Measurements from ENCODE around the gene COL4A2.

COL4A2 gene

DNA sequence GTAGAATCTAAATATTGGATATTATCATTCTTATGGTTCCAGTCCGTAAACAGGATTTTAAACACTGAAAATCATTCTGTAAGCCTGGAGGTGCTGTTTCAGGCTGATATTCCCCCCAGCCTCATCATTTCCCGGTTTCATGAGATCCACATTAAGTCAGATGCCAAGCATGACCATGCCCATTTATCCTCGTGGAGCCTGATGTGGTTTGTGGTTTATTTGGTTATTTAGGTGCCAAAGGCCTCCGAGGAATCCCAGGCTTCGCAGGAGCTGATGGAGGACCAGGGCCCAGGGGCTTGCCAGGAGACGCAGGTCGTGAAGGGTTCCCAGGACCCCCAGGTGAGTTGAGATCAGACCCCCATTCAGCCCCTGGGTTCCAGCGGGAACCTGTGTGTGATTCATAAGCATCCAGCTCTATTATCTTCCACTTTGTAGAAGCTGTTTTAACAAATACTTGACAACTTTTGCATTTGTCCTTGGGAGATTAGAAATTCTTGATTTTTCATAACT lies 162.0 kb downstream of the COL4A2 start:
- DNase-seq, result no peak
- no peaks in the 10 kb centered on the region; the same call in 1 of the 2 replicates for H3K36me3 ChIP-seq
- TF ChIP-seq, protein P1, sequence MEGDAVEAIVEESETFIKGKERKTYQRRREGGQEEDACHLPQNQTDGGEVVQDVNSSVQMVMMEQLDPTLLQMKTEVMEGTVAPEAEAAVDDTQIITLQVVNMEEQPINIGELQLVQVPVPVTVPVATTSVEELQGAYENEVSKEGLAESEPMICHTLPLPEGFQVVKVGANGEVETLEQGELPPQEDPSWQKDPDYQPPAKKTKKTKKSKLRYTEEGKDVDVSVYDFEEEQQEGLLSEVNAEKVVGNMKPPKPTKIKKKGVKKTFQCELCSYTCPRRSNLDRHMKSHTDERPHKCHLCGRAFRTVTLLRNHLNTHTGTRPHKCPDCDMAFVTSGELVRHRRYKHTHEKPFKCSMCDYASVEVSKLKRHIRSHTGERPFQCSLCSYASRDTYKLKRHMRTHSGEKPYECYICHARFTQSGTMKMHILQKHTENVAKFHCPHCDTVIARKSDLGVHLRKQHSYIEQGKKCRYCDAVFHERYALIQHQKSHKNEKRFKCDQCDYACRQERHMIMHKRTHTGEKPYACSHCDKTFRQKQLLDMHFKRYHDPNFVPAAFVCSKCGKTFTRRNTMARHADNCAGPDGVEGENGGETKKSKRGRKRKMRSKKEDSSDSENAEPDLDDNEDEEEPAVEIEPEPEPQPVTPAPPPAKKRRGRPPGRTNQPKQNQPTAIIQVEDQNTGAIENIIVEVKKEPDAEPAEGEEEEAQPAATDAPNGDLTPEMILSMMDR (IDR thresholded peaks at IDR 0.05; ENCODE audit: low read depth, low read length), result no peak

DNA sequence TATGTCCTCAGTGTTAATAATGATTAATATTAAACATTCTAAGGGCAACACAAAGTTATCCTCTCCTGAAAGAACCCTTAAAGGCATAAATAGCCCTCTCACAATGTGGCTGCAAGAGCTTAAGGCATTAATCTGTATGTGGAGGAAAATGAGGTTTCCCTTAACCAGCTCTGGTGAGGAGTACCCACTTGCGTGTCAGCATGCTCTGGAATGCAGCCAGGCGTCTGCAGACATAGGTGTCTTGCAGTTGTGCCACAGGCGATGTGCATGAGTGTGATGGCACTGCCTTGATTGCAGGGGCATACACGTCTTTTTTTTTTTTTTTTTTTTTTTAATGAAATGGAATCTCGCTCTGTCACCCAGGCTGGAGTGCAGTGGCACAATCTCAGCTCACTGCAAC lies 162.5 kb downstream of the COL4A2 start:
- TF ChIP-seq, protein P1 (IDR thresholded peaks at IDR 0.05; ENCODE audit: low read depth, low read length), result no peak
- Histone ChIP-seq H3K27me3 (ENCODE audit: insufficient read depth, low read depth, severe bottlenecking) (peaks cover 4% of the 10 kb centered on the region), H3K4me3 (ENCODE audit: low read depth, low read length) (no peak overlapping the region), H3K36me3 (no peaks in the 10 kb centered on the region; the same call in 1 of the 2 replicates), H3K9me3 (ENCODE audit: severe bottlenecking) (no peaks in the 10 kb centered on the region), H3K27ac (no peak overlapping the region)
- DNase-seq, result no peak

More for the DNA sequence above, 162.0 kb downstream of the COL4A2 start:
- no peak overlapping the region for H3K4me3 ChIP-seq (ENCODE audit: low read depth, low read length)
- no peak overlapping the region for H3K27ac ChIP-seq
- H3K9me3 ChIP-seq (ENCODE audit: severe bottlenecking), result no peaks in the 10 kb centered on the region
- peaks cover 4% of the 10 kb centered on the region for H3K27me3 ChIP-seq (ENCODE audit: insufficient read depth, low read depth, severe bottlenecking)

DNA sequence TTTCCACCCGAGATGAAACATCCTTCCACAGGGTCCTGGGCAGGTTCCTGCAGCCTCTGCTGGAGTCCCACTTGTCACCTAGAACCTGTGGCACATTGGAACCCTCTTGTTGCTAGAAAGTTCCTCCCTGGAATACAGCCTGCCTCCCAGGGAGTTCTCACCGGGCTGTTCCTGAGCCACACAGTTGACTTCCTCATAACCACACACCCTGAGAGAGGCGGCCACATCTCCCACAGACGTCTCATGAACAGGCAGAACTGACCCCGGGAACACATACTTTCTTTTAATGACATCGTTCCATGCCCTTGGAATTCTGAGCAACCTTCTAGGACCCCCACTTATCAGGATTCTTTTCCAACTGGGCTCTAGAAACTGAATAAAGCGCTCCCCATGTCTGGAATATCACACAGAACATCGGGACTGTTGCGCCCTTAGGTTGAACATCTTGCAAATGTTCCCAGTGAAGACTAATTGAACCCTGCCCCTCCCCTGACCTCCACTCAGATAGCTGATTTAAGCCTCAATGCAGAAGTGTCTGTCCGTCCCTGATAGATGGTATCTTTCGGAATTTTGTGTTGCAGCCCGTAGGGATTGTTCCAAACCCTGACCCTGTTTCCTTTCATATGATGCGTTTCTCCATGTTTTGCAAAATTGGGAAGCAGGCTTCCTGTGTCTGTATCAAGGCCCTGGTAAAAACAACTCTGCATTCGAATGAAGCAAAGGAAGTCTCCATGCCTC lies 163.4 kb downstream of the COL4A2 start:
- TF ChIP-seq, protein P1 (IDR thresholded peaks at IDR 0.05; ENCODE audit: low read depth, low read length), result no peak
- DNase-seq, result no peak
- no peaks in the 10 kb centered on the region for H3K9me3 ChIP-seq (ENCODE audit: severe bottlenecking)
- H3K36me3 ChIP-seq, result no peaks in the 10 kb centered on the region; the same call in 1 of the 2 replicates
- H3K27me3 ChIP-seq (ENCODE audit: insufficient read depth, low read depth, severe bottlenecking), result peaks cover 4% of the 10 kb centered on the region
- H3K27ac ChIP-seq, result no peak overlapping the region
- H3K4me3 ChIP-seq (ENCODE audit: low read depth, low read length), result no peak overlapping the region

DNA sequence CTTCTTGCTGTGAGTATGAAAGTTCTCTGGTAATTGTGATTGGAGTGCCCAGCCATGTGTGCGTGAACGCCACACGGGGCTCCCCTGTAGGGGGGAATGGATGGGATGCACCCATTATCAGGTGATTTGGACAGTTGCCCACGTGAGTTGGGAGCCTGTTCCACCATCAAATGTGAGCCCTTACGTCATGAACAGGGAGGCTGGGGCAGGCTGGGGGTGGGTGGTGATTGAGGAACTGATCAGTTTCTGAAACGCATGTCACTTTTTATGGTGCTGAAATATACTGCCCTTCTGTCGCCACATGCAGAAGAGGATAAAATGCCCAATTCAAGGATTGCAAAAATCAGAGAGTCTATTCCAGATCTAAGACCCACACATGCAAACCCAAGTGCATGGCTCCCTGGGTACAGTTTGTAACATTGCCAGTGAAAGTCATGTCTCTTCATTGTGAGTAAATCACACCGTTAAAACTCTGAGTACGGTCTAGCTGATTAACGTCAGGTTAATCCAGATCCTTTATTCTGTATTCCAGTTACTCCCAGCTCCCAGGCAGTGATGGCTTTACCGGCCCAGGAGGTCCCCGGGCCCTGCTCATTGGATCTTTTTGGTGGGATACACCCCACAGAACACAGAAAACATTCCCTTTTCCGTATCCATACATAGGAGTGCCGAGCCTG lies 164.2 kb downstream of the COL4A2 start:
- DNase-seq, result no peak
- no peak overlapping the region for H3K4me3 ChIP-seq (ENCODE audit: low read depth, low read length)
- peaks cover 3% of the 10 kb centered on the region for H3K36me3 ChIP-seq
- no peak overlapping the region for H3K27ac ChIP-seq
- H3K9me3 ChIP-seq (ENCODE audit: severe bottlenecking), result no peaks in the 10 kb centered on the region
- TF ChIP-seq, protein P1 (IDR thresholded peaks at IDR 0.05; ENCODE audit: low read depth, low read length), result no peak
- H3K27me3 ChIP-seq (ENCODE audit: insufficient read depth, low read depth, severe bottlenecking), result peaks cover 4% of the 10 kb centered on the region

DNA sequence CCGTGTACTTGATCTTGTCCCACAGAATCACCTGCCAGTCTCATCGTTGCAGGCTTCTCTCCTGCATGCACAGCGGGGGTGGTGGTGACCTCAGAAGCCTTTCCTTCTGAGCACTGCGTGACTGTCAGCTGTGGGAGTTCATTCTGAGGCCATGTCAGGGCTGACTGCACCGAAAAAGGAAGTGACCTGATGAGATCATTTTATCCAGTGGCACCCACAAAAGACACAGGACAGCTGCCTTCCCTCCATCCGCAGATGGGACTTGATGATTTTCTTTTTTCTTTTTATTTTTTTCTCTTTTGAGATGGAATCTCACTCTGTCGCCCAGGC lies 164.7 kb downstream of the COL4A2 start:
- no peaks in the 10 kb centered on the region for H3K9me3 ChIP-seq (ENCODE audit: severe bottlenecking)
- TF ChIP-seq, protein P1 (IDR thresholded peaks at IDR 0.05; ENCODE audit: low read depth, low read length), result no peak
- H3K27me3 ChIP-seq (ENCODE audit: insufficient read depth, low read depth, severe bottlenecking), result peaks cover 4% of the 10 kb centered on the region
- DNase-seq, result peak; percentile 75
- H3K27ac ChIP-seq, result no peak overlapping the region
- H3K36me3 ChIP-seq, result peaks cover 4% of the 10 kb centered on the region
- no peak overlapping the region for H3K4me3 ChIP-seq (ENCODE audit: low read depth, low read length)

All from WERI-Rb-1 (cell line).